K562 (cell line): ENCODE measurements around the gene CPOX. TPM values are rescaled to one million over a fixed set of nuclear protein-coding genes. Genes with fewer than 3 reads are reported as not detected.

Experiments used
- ASH1L ChIP-seq: fragments of 450-650 bp; IDR thresholded peaks from 2 replicates; pipeline ENCODE4 v1.6.1; 2018; ENCODE audit warnings: borderline replicate concordance, mild to moderate bottlenecking, low read depth; ENCODE audit not compliant: partially characterized antibody
- ATF1 ChIP-seq, 2 experiments: fragments of 450-650 bp in 1 of 2; IDR thresholded peaks; 2 replicates each; pipeline ENCODE4 v1.6.1; 2016; ENCODE audit warnings: missing compliant biosample characterization in 1 of 2, missing genetic modification characterization in 1 of 2
- CBX2 ChIP-seq: fragments of 200-600 bp; sonication (generic); IDR thresholded peaks from one replicate; pipeline ENCODE4 v1.6.1; 2012; ENCODE audit warnings: mild to moderate bottlenecking, low read length, inconsistent platforms; ENCODE audit not compliant: insufficient read depth, poor library complexity, severe bottlenecking
- CREB3 ChIP-seq: fragments of 450-650 bp; conservative IDR thresholded peaks from 2 replicates; pipeline ENCODE4 v1.6.1; 2016; ENCODE audit warnings: missing genetic modification characterization, low read depth, mild to moderate bottlenecking, missing compliant biosample characterization, moderate library complexity
- DACH1 ChIP-seq: fragments of 450-650 bp; IDR thresholded peaks from 2 replicates; pipeline ENCODE4 v1.6.1; 2018; ENCODE audit not compliant: partially characterized antibody
- DMBX1 ChIP-seq: fragments of 250-450 bp; sonication (Bioruptor Pico); IDR thresholded peaks from 2 replicates; pipeline ENCODE4 v1.8.0; 2022; ENCODE audit warnings: inconsistent platforms, mild to moderate bottlenecking, moderate library complexity, borderline replicate concordance
- E2F8 ChIP-seq: fragments of 450-650 bp; IDR thresholded peaks from 2 replicates; pipeline ENCODE4 v1.7.1; 2018; ENCODE audit warnings: mild to moderate bottlenecking, low read depth; ENCODE audit not compliant: partially characterized antibody
- GTF2B ChIP-seq: IDR thresholded peaks from 2 replicates; pipeline ENCODE4 v1.6.1; 2011; ENCODE audit not compliant: insufficient read length; ENCODE audit errors: extremely low read depth
- KDM1A ChIP-seq, 2 experiments: fragments of 450-650 bp; IDR thresholded peaks; 2 replicates each; pipeline ENCODE4 v1.6.1; 2016; ENCODE audit warnings: mild to moderate bottlenecking in 2 of 2
- KHSRP ChIP-seq: fragments of 450-650 bp; IDR thresholded peaks from 2 replicates; pipeline ENCODE4 v1.6.1; 2017
- KLF10 ChIP-seq: fragments of 250-450 bp; sonication (Bioruptor Pico); IDR thresholded peaks from 2 replicates; pipeline ENCODE4 v1.6.1; 2021; ENCODE audit warnings: matching md5 sums
- MBD2 ChIP-seq: sonication (generic); IDR thresholded peaks from 2 replicates; pipeline ENCODE4 v1.6.1; 2016; ENCODE audit warnings: low read depth, borderline replicate concordance
- MCM3 ChIP-seq: fragments of 450-650 bp; IDR thresholded peaks from 2 replicates; pipeline ENCODE4 v1.6.1; 2016
- NFE2L1 ChIP-seq: fragments of 450-650 bp; IDR thresholded peaks from 2 replicates; pipeline ENCODE4 v1.6.1; 2016; ENCODE audit warnings: missing genetic modification characterization, low read depth, mild to moderate bottlenecking, missing compliant biosample characterization, moderate library complexity, borderline replicate concordance
- NONO ChIP-seq, 2 experiments: fragments of 200-400 bp in 1 of 2; fragments of 450-650 bp in 1 of 2; formaldehyde crosslinking in 1 of 2; IDR thresholded peaks; 2 replicates each; pipeline ENCODE4 v1.6.1; 2017; ENCODE audit warnings: low read depth in 2 of 2, mild to moderate bottlenecking in 2 of 2, moderate library complexity in 2 of 2, low read length in 1 of 2
- POLR2AphosphoS2 ChIP-seq: IDR thresholded peaks from 2 replicates; pipeline ENCODE4 v1.6.1; 2012; ENCODE audit warnings: low read length, improper control_type of control experiment
- POU5F1 ChIP-seq: fragments of 150-350 bp; IDR thresholded peaks from 2 replicates; pipeline ENCODE4 v1.6.1; 2014; ENCODE audit warnings: borderline replicate concordance, low read length, low read depth, mild to moderate bottlenecking; ENCODE audit not compliant: partially characterized antibody
- RAD51 ChIP-seq: fragments of 450-650 bp; IDR thresholded peaks from 2 replicates; pipeline ENCODE4 v1.7.1; 2016; ENCODE audit warnings: low read depth, mild to moderate bottlenecking, borderline replicate concordance
- TAL1 ChIP-seq: fragments of 450-650 bp; IDR thresholded peaks from 2 replicates; pipeline ENCODE4 v1.6.1; 2016; ENCODE audit warnings: mild to moderate bottlenecking
- TBP ChIP-seq: optimal IDR thresholded peaks from 2 replicates; pipeline ENCODE3; 2011; ENCODE audit warnings: low read depth, low read length, improper control_type of control experiment
- ZNF124 ChIP-seq: sonication (generic); formaldehyde crosslinking; IDR thresholded peaks from 2 replicates; pipeline ENCODE4 v1.8.1; 2022; ENCODE audit warnings: missing genetic modification reagents
- ZNF395 ChIP-seq: fragments of 200-800 bp; sonication (Bioruptor generic); IDR thresholded peaks from 2 replicates; pipeline ENCODE4 v1.6.1; 2017; ENCODE audit warnings: missing genetic modification characterization, missing compliant biosample characterization
- ZNF696 ChIP-seq: fragments of 250-450 bp; sonication (Bioruptor Pico); conservative IDR thresholded peaks from 2 replicates; pipeline ENCODE4 v1.4.0; 2020; ENCODE audit warnings: mild to moderate bottlenecking, moderate library complexity
- polyA plus RNA-seq, 8 experiments: library from polyadenylated mRNA; depleted of rRNA in 4 of 8; stranded (reverse) in 5 of 8; unstranded in 3 of 8; fragments of >200 nt; fragmentation: Nextera tagmentation in 2 of 8; fragmentation: Illumina TruSeq in 1 of 8; extraction: Ambion mirVana in 2 of 8; extraction: Trizol in 1 of 8; gene quantifications; 2 replicates each; pipeline versions ENCODE4 v1.2.1 to v1.2.3, GENCODE V29; 2011 to 2014; ENCODE audit warnings: inconsistent platforms in 1 of 8, missing spikeins in 1 of 8
- total RNA-seq, 7 experiments: library from RNA; depleted of rRNA in 6 of 7; stranded (reverse); fragments of >200 nt in 6 of 7; fragmentation: Illumina TruSeq in 2 of 7; extraction: Trizol in 2 of 7; gene quantifications; 2 replicates each; pipeline versions ENCODE4 v1.2.1 to v1.2.3, GENCODE V29; 2011 to 2021; ENCODE audit warnings: low replicate concordance in 1 of 7

The CPOX gene
- total and polyA plus RNA-seq, 9 of the 15 experiments (the other 6 are each of a cell fraction or from before 2014, with no cell fraction given), result 14.6 to 82.1 (median 24.8) TPM

- no peak for TF ChIP-seq ZNF696
- TF ChIP-seq NFE2L1 (tag), result no peak
- TF ChIP-seq MCM3, result no peak
- peak; percentile 50; the same call in 1 of the 2 replicates for TF ChIP-seq RAD51
- TF ChIP-seq ZNF395 (CRISPR knock-in tag), result peak; percentile 89
- TF ChIP-seq KLF10, result no peak
- TF ChIP-seq MBD2, result peak; percentile 75
- TF ChIP-seq POU5F1, result no peak
- no peak for TF ChIP-seq CBX2
- no peak for TF ChIP-seq POLR2AphosphoS2
- peak; percentile 31 for TF ChIP-seq E2F8
- no peak for TF ChIP-seq GTF2B
- TF ChIP-seq ASH1L, result no peak
- peak; percentile 90 for TF ChIP-seq DMBX1 (CRISPR knock-in tag)
- TF ChIP-seq ATF1 (CRISPR knock-in tag; IDR thresholded peaks at IDR 0.05), result no peak
- peak; percentile 57 for TF ChIP-seq ATF1 (tag; IDR thresholded peaks at IDR 0.05)
- TF ChIP-seq CREB3 (tag), result peak; percentile 73
- no peak for TF ChIP-seq TBP
- peak; percentile 83 for TF ChIP-seq DACH1
- TF ChIP-seq ZNF124, result no peak
- peak; percentile 95 for TF ChIP-seq KHSRP
- peak; percentile 93 to 94 for TF ChIP-seq KDM1A (IDR thresholded peaks at IDR 0.05)
- TF ChIP-seq NONO (IDR thresholded peaks at IDR 0.05; ENCODE audit: low read depth in 2 of 2, low read length in 1 of 2), result peak in 1 of 2 experiments; percentile 69; a peak in 1 of 4 replicates
- TF ChIP-seq TAL1, result peak; percentile 100
Observed at GRCh38 chr3:98583766-98584165, 9.6 kb downstream of the CPOX start (continued).
